BJ (cell line): Measurements from ENCODE around the gene MAP6. TPM values are rescaled to one million over a fixed set of nuclear protein-coding genes. Genes with fewer than 3 reads are reported as not detected.
A peak's percentile ranks its signal among the peaks of the same experiment; 100 is the strongest.

ENCODE experiments used
- CTCF ChIA-PET: fragments of 350-600 bp; formaldehyde crosslinking; extraction: SDS; loops from one replicate; lab custom pipeline; 2021; ENCODE audit warnings: antibody characterized with exemption, inconsistent platforms; lab: Yijun Ruan, JAX
- POLR2A ChIA-PET: fragments of 300-600 bp; sonication (Branson Sonifier 250); formaldehyde crosslinking; extraction: SDS; loops from one replicate; lab custom pipeline; 2021; ENCODE audit warnings: antibody characterized with exemption; lab: Charles Lee
- DNase-seq: peaks from one replicate; pipeline ENCODE4 v3.0.0-alpha.2; 2011; ENCODE audit warnings: low read depth
- H3K27me3 ChIP-seq: 2 replicates; pipeline ENCODE4 v1.6.0; 2011; ENCODE audit warnings: low read length; ENCODE audit not compliant: control insufficient read depth, insufficient read depth
- H3K36me3 ChIP-seq: 2 replicates; pipeline ENCODE4 v1.5.1; 2011; ENCODE audit warnings: low read length; ENCODE audit not compliant: control insufficient read depth, insufficient read depth
- H3K4me3 ChIP-seq: 2 replicates; pipeline ENCODE4 v1.5.1; 2011; ENCODE audit warnings: low read depth, mild to moderate bottlenecking, control low read depth, low read length
- CTCF ChIP-seq: IDR thresholded peaks from 2 replicates; pipeline ENCODE4 v1.5.1; 2011; ENCODE audit warnings: low read depth, mild to moderate bottlenecking, control low read depth, inconsistent platforms, low read length, moderate library complexity; ENCODE audit not compliant: insufficient read depth
- polyA minus RNA-seq: library from RNA; depleted of rRNA, polyadenylated mRNA; stranded (reverse); fragments of >200 nt; gene quantifications from 2 replicates; pipeline ENCODE4 v1.2.3, GENCODE V29; 2011; rRNA and poly(A)+ RNA removed
- polyA plus RNA-seq: library from polyadenylated mRNA; depleted of rRNA; stranded (reverse); fragments of >200 nt; gene quantifications from 2 replicates; pipeline ENCODE4 v1.2.3, GENCODE V29; 2011; rRNA removed

The MAP6 gene
- polyA plus RNA-seq (10.9 and 12.3 TPM in 2 replicates), polyA minus RNA-seq (6.3 and 7.4 TPM in 2 replicates)

DNA sequence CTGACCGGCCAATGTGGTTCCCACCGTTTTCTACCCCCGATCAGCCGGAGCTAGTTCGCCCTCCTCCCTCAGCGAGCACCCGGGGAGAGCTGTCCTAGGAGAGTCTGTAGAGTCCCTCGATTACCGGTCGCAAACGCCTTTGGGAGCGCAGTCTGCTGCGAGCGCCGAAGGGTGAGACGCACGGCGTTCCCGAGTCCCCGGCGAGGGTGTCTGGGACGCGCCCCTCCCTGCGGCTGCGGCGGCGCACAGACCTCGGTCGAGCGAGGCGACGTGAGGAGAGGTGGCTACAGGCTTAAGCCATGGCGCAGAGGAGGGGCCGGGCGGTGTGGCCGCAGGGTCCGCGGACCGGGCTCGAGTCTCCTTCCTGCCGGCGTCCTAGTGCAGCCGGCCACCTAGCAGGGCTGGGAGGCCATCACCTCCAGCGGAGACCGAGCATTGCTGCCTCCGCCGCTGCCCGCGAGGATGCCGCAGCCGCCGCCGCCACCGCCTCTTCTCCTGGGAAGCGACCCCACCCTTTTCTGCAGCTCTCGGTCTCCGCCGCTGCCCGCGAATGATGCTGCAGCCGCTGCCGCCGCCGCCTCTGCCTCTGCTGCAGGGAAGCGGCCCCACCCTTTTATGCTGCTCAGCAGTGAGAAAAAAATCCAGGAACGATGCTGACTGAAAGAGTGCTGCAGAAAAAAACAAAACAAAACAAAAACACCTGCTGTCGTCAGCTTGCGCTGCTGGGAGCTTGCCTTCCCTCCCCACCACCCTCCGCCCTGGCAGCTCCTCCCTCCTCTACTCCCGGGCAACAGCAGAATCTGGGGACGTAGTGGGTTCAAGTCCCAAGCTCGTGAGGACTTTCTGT lies at the start of gene MAP6:
Gene MAP6 (minus strand): TSS at position 588 of the 847 bp plus-strand sequence. CDS start 669 bp downstream, outside the sequence.
- H3K27me3 ChIP-seq: peaks cover 24% of the 10 kb centered on the region
- no peaks in the 10 kb centered on the region for H3K36me3 ChIP-seq
- no peak; the same call in 1 of the 2 replicates for TF ChIP-seq CTCF
- ChIA-PET POLR2A (interaction anchor here (1.0 kb wide), 1 partner anchor 13 kb away, joined by 3 read pairs; no protein-coding TSS in a partner anchor), CTCF (interaction anchor here (0.7 to 1.3 kb wide), 6 partner anchors 9 to 697 kb away, joined by 3 to 4 read pairs (median 3); no protein-coding TSS in a partner anchor)
- peak within 1 kb of the TSS; percentile 45 for H3K4me3 ChIP-seq
- DNase-seq: no peak

DNA sequence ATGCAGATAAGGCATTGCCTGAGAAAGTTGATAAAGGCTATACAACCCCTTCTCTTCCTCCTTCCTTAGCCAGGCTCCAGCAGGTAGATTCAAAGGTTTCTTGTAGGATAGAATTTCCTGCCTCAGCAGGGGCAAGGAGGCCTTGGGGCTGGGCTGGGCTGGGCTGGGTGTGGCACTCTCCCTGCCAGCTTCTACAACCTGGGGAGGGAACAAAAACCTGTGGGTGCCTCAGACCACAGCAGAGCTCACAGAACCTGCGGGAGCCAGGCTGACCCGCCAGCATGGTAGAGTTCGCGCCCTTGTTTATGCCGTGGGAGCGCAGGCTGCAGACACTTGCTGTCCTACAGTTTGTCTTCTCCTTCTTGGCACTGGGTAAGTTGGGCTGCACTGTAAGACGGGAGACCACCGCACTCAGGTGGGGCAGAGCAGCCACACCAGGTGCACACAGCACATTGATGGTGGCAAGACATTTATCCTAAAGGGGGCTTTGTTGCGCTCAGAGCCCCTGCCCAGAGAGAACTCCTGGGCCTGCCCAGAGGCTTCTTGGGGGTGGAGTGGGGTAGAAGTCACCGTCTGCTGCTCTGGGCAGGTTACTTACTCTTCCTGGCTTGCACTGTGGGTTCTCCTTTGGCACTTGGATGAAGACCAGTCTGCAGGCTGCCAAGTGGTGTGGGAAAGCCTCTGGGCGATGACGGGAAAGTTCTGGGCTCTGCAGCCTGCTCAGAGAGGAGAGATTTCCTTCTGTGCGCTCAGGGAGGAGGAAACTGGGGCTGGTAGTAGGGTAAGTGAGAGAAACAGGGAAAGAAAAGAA lies 49.0 kb upstream of the MAP6 start, which contains the start of gene MOGAT2:
Gene MOGAT2 (plus strand): TSS at position 231 of the 811 bp plus-strand sequence. CDS start 51 bp downstream, at position 282.
- H3K36me3 ChIP-seq: no peaks in the 10 kb centered on the region
- POLR2A ChIA-PET: no interaction called here

DNA sequence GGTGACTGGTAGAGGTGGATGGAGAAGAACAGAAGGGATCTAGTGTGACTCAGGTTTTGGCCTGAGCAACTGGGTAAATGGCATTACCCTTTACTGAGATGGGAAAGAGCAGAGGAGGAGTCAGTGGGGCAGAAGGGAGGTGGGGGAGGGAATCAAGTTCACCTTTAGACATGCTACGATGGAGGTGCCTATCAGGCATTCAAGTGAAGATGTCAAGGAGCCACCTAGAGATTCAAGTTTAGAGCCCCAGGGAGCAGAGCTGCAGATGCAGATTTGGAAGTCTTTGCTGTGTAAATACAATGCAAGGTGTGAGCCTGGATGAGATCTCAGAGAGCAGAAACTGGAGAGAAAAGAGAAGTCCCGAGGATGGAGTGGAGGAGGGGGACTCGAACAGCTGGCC lies 47.8 kb upstream of the MAP6 start:
- ChIA-PET POLR2A (no interaction called here), CTCF (interaction anchor here (1.0 kb wide), 1 partner anchor 11 kb away, joined by 4 read pairs; no protein-coding TSS in a partner anchor)
- Histone ChIP-seq H3K4me3 (no peak overlapping the region), H3K36me3 (no peaks in the 10 kb centered on the region), H3K27me3 (peaks cover 7% of the 10 kb centered on the region)
- no peak for TF ChIP-seq CTCF
- no peak for DNase-seq

More for the DNA sequence above, 49.0 kb upstream of the MAP6 start, which contains the start of gene MOGAT2:
- no peak for DNase-seq
- no peak for TF ChIP-seq CTCF
- CTCF ChIA-PET: interaction anchor here (2.9 kb wide), 1 partner anchor 12 kb away, joined by 9 read pairs; no protein-coding TSS in a partner anchor
- Histone ChIP-seq H3K4me3 (no peak within 1 kb of the TSS), H3K27me3 (peaks cover 3% of the 10 kb centered on the region)

GRCh38 chr11:75715688-75716087 lies 46.9 kb upstream of the MAP6 start:
- H3K4me3 ChIP-seq: no peak overlapping the region
- ChIA-PET POLR2A (no interaction called here), CTCF (interaction anchor here (1.0 kb wide), 1 partner anchor 117 kb away, joined by 3 read pairs; no protein-coding TSS in a partner anchor)
- TF ChIP-seq CTCF: no peak
- H3K36me3 ChIP-seq: no peaks in the 10 kb centered on the region
- H3K27me3 ChIP-seq: peaks cover 7% of the 10 kb centered on the region
- no peak for DNase-seq
